SKM-1 treated with dmso at 0.1 percent for 144 hours (cell line): ENCODE results near the gene RAD51AP2.
"Not testable (repeated sequence)": the region's sequence is repeated elsewhere in the genome, so short reads cannot be mapped to it uniquely, and the experiment has no call there.

Experiments used
- DNase-seq: peaks from one replicate; lab custom pipeline; 2025; ENCODE audit not compliant: unreplicated experiment; lab: John Stamatoyannopoulos, UW

RAD51AP2 gene

GRCh38 chr2:17518212-17519154 is at the start of gene RAD51AP2:
RAD51AP2 (minus strand) TSS chr2:17518440; CDS start chr2:17518415, 25 bp downstream.
- DNase-seq, result peak; percentile 80

DNA sequence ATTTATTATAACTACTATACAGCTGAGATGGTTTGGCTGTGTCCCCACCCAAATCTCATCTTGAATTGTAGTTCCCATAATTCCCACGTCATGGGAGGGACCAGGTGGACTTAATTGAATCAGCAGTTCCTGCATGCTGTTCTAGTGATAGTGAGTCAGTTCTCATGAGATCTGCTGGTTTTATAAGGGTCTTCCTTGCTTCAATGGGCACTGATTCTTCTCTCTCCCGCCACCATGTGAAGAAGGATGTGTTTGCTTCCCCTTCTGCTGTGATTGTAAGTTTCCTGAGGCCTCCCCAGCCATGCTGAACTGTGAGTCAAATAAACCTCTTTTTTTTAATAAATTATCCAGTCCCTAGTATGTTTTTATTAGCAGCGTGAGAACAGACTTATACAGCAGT is 47.5 kb upstream of the RAD51AP2 start:
- DNase-seq, result not testable (repeated sequence)

DNA sequence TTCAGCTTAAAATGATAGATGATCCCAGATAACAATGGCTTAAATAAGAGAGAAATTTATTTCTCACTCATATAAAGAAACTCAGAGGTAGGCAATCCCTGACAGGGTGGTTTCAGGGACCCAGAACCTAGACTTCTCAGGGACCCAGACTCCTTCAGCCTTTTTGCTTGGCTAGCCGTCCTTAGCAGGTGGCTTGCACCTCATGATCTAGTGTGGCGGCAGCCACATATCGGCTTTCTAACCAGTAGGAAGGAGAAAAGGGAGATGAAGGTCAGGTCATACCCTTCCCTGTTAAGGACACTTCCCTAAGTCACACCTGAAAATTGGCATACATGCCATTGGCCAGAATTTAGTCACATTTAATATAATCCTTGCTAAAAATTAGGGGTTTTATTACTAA is 40.6 kb upstream of the RAD51AP2 start:
- no peak for DNase-seq

- DNase-seq, result no peak
These were observed 39.8 kb upstream of the RAD51AP2 start for GRCh38 chr2:17558053-17558452.

DNA sequence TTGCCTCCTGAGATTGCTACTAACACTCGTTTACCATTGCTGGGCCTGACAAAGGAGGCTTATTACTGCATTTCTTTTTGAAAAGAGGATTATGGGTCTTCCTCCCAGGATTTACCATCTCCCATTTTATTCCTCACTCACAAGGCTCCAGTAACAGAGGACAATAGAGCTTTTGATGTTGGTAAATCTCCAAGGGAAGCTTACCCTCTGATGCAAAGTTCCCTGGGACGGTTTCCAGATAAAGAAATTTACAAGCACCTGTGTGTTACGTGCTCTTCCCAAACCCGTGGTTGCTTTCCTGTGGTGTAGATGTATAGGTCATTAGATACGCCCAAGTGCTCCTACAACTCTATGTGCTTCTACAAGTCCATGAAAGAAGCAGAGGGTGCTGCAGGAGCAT is 39.4 kb upstream of the RAD51AP2 start:
- no peak for DNase-seq

GRCh38 chr2:17555150-17555549 is 36.9 kb upstream of the RAD51AP2 start:
- DNase-seq, result no peak

GRCh38 chr2:17550907-17551306 is 32.7 kb upstream of the RAD51AP2 start:
- DNase-seq, result no peak

- DNase-seq, result no peak
These were observed 29.5 kb upstream of the RAD51AP2 start for GRCh38 chr2:17547737-17548136.

DNA sequence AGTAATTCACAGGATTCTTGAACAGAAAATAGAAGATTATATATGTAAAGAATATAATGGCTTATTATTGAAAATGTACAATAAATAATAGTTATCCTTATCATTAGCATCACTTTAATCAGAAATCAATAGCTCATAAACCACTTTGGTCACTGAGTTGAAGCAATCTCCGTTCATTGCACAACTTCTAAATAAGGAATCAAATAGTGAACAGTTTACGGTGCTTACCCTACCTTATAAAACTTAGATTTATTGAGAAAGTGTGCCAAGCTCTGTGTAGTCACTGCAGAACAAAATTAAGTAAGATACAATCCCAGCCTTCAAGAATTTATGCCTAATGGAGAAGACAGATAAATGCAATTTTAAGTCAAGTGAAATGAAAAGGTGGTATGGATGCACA is 29.0 kb upstream of the RAD51AP2 start:
- no peak for DNase-seq

DNA sequence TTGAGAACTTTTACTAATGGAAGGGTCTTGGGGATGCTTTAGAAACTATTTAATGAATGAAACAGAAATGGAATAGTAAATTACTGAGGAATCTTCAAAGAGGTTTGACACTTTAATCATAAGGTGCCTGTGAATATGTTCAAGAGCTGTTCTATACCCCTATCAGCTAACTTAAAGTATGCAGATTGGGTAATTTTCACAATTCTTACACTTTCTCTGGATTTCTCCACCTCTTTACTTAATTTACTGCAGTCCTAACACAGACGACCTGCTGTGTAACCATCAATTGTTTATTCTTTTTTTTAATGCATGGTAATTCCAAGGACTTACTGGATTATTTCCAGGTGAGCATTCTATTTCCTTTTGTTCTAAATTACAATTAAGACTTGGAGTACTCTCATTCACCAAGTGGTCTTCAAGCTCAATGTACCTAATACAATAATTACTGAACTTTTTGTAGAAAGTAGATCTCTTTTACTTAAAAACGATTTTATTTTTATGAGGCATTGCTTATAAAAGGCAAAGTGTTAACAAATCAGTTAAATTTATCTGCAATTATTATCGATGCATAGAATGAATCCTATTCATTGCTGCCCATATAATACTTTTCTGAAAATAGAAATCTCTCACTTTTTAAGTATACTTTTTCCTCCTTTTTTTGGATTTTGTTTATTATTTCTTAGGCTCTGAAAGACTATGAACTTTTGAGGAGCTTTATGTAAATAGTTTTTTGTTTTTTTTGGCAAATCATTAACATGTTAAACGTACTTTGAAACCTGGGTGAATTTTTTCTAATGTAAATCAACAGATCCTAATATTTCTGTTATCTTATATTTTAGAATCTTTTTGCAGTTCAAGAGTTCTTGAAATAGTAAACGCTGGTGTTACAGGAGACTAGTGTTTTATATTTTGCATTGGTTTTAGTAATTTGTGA is 27.7 kb upstream of the RAD51AP2 start:
- no peak for DNase-seq

GRCh38 chr2:17544256-17544655 is 26.0 kb upstream of the RAD51AP2 start:
- DNase-seq, result no peak

DNA sequence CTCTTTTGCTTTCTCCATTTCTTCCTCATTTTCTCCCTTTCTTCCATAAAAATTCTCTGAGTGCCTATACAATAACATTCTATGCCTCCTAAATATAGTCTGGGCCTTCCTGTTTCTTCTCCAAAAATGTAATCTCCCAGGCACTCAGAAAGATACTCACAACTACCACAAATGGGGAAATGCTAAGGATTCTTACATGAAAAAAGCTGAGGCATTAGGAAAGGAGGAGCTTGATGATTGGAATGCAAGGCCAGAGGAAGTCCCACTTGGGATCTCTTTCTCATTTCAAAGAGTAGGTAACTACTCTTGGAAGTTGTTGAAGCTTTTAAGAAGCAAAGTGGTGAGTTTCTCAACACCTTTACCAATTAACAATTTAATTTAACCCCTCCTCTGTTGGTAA is 25.6 kb upstream of the RAD51AP2 start:
- DNase-seq, result no peak

GRCh38 chr2:17543131-17543660 is 25.0 kb upstream of the RAD51AP2 start:
- no peak for DNase-seq

DNA sequence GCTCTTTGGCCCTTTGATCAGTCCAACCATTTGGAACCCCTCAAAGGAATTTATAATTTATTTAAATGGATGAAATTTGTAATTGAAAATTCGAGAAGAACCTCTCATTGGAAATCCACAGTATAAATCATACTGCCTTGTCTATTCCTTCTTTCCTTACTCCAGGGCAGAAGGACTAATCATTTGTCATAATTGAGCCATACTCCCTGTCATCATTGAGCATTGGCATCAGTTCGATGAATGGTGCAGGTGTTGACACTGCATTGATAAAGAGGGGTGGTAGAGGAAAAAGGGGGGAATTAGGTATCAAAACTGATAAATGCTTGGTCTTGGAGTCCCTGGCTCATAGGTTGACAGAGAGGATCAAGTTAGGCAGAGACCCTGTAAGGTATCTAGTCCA is 24.2 kb upstream of the RAD51AP2 start:
- DNase-seq, result no peak

- DNase-seq, result no peak
These were observed 23.3 kb upstream of the RAD51AP2 start for GRCh38 chr2:17541531-17541950.

DNA sequence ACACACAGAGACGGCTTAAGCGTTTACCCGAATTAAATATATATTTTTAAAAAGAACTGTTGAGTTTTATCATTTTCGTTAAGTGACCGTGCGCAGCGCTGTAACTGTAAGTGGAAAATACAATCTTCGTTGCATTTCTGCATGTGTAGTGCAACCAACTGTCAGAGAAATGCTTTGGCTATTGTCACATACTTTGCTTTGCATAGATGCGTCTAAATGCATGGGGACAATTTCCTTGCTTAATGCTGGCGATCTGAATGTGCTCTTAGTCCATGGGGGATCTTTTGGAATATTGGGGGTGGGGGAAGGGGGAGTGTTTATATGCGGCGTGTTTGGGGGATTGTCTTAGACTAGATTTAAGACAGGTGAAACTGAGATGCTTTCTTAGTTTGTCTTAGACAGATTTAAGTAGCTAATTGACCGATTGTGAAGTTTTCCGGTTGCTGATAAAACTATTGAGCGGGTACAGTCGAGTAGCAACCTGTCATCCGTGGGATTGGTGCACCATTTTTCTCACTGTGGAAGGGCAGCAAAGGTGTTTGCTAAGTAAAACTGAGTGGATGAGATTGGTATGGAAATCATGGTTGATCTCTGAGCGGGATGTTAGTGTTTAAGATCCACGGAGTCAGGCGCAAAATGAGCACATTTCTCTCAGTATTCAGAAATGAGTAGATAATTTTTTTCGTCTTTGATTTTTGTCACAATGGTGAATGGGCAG is 22.7 kb upstream of the RAD51AP2 start:
- DNase-seq, result no peak

- no peak for DNase-seq
These were observed 22.0 kb upstream of the RAD51AP2 start, which contains the start of gene VSNL1 for GRCh38 chr2:17540093-17540812. VSNL1 (plus strand) TSS chr2:17540696; CDS start chr2:17592075, 51,379 bp downstream.

DNA sequence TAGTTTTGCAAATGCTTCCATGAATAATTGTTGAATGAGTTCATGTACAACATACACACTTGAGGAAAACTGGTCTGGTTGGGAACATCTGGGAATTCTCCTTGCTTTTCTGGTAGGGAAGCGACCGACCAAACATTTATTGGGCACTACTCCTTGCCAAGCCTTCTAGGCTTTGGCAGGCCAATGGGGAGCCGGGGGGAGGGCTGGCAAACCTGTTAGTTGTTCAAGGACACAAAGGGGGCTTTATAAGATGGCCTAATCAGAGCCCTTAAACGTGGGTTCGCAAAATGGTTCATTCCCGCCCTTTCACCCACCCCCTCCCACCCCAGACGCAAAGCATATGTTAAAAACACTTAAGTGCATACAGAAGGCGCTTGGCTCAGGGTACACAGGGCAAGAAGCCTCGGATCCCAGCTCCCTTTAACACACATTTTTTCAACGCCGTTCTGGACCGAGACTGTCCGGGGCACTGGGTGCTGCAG is 21.4 kb upstream of the RAD51AP2 start:
- no peak for DNase-seq

- DNase-seq, result no peak
These were observed 20.8 kb upstream of the RAD51AP2 start for GRCh38 chr2:17538844-17539554.
